Measurements from ENCODE around the gene PSG5.
"Not testable (repeated sequence)": the region's sequence is repeated elsewhere in the genome, so short reads cannot be mapped to it uniquely, and the experiment has no call there.

Gene PSG5

DNA sequence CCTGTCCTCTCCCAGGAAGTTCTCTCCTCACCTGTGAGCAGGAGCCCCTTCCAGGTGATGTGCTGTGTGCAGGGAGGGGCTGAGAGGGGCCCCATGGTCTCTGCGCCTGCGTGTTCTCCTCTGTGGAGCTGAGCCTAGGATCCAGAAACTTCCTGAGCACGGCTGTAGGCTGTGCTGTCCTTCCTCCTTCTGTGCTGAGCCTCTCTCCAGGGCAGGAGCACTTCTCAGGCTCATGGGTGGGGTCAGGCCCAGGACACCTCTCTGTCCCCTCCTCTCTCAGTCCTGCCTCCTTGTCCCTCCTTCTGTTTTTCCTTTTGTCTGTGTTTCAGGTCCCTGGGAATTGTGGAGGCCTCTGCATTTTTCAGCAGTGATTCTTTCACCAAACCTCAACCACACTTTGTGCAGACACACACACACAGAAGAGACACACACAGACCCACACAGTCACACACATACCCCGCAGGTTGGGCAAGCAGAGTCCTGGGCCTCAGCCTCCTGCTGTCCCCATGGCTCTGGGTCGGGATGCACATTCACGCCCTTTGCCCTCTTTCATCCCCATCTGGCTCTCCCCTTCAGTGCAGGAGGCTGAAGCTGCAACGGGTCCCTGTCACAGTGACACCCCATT lies at the start of gene PSG5:
PSG5 (minus strand) TSS at position 226 of the 625 bp plus-strand sequence; CDS start at position 95, 131 bp downstream.
- not testable (repeated sequence) for DNase-seq (ENCODE audit: low spot score)

GRCh38 chr19:43235686-43236085 lies 49.4 kb upstream of the PSG5 start:
- not testable (repeated sequence) for DNase-seq (ENCODE audit: low spot score)

- no peak for DNase-seq (ENCODE audit: low spot score)
These were observed 43.0 kb upstream of the PSG5 start for GRCh38 chr19:43229315-43229714.

DNA sequence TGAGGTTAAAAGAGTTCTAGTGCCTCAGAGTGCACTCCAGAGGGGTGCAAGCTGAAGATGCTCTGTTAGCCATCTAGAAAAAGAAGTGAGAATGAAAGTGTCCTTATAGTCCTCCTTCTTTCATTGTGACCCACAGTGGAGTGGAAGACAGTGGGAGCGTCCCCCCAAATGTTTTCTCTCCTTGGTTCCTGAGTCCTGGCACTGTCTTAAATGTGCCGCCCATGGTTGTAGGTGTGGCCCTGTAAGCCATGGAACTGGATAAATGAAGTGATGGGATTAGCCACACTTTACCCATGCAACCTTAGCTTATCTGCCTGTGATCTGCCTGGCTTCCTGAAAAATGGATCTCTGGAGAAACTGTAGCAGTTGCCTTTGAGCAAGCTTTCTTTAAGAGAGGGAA lies 42.4 kb upstream of the PSG5 start:
- DNase-seq (ENCODE audit: low spot score) = not testable (repeated sequence)

- not testable (repeated sequence) for DNase-seq (ENCODE audit: low spot score)
These were observed 40.6 kb upstream of the PSG5 start for GRCh38 chr19:43226986-43227385.

- no peak for DNase-seq (ENCODE audit: low spot score)
These were observed 38.5 kb upstream of the PSG5 start for GRCh38 chr19:43224855-43225253.

DNA sequence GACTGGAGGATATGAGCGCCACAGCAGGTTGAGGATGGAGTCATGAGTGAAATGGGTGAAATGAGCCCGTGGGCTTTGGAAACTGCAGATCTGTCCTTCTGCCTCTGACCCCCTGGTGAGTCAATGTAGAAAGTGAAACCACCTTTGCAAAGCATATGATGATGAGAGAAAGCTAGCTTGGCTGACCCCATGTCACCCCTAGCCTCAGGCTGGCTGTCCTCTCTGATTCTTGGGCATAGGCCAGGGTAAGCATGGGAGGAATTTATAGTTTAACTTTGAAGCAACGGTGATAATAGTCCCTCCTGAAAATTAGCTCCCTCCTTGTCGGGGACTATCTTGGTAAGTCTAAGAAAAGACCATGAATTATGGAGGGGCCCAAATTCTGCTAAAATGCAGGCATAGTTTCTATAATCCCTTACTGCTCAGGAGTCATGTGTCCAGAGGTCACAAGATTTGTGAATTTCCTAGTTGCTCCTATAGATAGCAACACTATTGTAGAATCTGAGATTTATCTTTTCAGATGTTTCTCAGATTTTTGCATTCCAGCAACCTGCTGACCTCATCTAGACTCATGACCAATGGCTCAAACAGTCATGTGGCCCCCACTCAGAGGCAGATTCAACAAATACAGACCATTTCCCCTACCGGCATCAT lies 38.0 kb upstream of the PSG5 start:
- DNase-seq (ENCODE audit: low spot score) = not testable (repeated sequence)

DNA sequence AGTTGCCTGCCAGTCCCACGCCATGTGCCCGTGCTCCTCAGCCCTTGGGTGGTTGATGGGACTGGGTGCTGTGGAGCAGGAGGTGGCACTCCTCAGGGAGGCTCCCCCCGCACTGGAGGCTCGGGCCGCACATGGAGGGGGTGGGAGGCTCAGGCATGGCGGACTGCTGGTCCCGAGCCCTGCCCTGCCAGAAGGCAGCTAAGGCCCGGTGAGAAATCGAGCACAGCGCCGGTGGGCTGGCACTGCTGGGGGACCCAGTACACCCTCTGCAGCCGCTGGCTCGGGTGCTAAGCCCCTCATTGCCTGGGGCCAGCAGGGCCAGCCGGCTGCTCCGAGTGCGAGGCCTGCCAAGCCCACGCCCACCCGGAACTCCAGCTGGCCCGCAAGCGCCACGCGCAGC lies 35.6 kb upstream of the PSG5 start:
- DNase-seq (ENCODE audit: low spot score) = not testable (repeated sequence)

DNA sequence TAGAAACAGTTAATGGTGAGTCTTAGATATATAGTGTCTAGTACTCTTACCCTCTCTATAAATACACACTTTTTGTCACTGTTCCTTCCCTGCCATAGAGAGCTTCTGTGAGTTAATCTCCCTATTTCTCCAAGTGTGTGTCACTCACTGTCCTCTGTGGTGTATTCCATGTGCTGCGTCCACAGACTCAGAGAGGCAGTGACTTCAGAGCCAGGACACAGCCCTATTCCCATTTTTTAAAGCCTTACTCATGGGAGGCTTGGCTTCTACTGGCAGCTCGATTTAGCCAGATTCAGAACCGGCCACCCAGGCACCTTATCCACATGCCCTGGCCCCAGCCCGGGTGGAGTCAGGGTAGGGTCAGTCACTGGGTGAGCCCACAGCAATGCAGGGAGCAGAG lies 32.8 kb upstream of the PSG5 start:
- not testable (repeated sequence) for DNase-seq (ENCODE audit: low spot score)

GRCh38 chr19:43215881-43216280 lies 29.5 kb upstream of the PSG5 start:
- DNase-seq (ENCODE audit: low spot score) = not testable (repeated sequence)

DNA sequence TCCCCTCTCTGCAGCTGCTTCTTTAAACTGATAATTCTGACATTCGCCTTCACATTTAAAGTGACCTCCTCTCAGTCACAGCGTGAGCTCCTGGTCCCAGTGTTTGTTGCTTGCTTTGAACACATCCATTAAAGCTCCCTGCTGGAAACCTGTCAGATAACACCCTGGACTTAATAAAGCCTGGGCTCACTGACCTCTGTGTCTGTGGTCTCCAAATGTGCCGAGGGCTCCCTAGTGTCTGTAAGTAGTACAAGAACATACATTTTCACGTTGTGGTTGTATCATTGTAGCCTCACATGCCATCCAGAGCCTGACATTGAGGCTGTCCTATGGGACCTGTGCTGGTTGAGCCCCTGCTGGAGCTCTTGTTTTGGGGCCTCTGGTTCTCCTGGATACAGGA lies 21.7 kb upstream of the PSG5 start:
- no peak for DNase-seq (ENCODE audit: low spot score)

GRCh38 chr19:43207174-43207573 lies 20.8 kb upstream of the PSG5 start:
- not testable (repeated sequence) for DNase-seq (ENCODE audit: low spot score)

- DNase-seq (ENCODE audit: low spot score) = not testable (repeated sequence)
These were observed 19.3 kb upstream of the PSG5 start, which contains the start of gene PSG4 for GRCh38 chr19:43205471-43206105. Gene PSG4, minus strand, starts transcription at chr19:43205638. Its CDS starts 102 bp downstream, at chr19:43205536.

DNA sequence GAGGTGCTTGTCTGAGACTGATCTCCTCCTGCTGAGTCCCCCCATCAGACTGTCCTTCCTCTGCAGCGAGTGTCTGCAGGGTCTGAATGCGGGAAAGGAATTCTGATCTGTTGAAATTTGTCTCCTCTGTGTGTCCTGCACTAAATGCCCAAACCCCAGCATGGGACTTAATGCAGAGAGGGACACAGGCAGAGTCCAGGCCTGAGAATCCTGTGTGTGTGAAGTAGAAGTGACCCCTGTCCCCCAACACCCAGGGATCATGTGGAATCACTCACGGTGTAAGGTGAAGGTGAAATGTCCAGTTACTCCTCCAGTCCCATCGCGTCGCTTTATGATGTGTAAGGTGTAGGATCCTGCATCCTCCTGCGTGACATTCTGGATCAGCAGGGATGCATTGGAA lies 17.3 kb upstream of the PSG5 start:
- not testable (repeated sequence) for DNase-seq (ENCODE audit: low spot score)

DNA sequence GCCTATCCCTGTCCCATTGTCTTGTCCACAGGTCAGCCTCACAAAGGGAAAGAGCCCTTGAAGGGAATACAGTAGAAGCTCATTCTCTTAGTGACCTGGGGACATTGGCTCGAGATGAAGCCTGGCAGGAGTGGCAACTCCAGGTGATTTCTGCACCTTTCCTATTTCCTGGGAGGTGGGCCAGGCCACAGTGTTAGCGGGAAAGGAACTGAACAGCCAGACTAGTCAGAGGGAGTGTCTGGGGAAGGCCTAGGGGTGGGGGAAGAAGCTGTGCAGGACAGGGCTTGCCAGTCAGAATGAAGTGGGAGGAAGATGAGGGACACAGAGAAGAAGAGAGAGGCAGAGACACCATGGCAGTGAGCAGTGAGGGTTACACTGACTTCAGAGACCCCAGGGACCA lies 15.6 kb upstream of the PSG5 start:
- not testable (repeated sequence) for DNase-seq (ENCODE audit: low spot score)

- not testable (repeated sequence) for DNase-seq (ENCODE audit: low spot score)
These were observed 15.0 kb upstream of the PSG5 start for GRCh38 chr19:43201337-43201801.

- not testable (repeated sequence) for DNase-seq (ENCODE audit: low spot score)
These were observed 12.5 kb upstream of the PSG5 start for GRCh38 chr19:43198686-43199419.

- DNase-seq (ENCODE audit: low spot score) = not testable (repeated sequence)
These were observed 11.5 kb upstream of the PSG5 start for GRCh38 chr19:43197666-43198397.

DNA sequence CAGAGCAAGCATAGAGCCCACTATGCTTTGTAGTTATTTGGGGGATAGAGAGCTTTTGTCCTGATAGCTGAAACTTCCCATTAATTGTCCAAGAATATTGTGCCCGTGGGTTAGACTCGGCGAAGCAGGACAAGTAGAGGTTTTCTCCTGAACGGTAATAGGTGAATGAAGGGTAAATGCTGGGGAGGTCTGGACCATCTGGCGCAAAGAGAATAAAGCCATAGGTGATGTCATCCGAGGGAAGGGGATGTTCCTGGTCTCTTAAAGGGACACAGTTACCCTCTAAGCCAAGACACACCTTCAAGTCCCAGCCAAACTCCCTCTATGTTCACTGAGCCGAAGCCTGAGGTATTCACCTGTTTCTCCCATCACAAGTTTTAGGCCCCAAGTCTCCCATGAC lies 8.1 kb upstream of the PSG5 start:
- DNase-seq (ENCODE audit: low spot score) = not testable (repeated sequence)

DNA sequence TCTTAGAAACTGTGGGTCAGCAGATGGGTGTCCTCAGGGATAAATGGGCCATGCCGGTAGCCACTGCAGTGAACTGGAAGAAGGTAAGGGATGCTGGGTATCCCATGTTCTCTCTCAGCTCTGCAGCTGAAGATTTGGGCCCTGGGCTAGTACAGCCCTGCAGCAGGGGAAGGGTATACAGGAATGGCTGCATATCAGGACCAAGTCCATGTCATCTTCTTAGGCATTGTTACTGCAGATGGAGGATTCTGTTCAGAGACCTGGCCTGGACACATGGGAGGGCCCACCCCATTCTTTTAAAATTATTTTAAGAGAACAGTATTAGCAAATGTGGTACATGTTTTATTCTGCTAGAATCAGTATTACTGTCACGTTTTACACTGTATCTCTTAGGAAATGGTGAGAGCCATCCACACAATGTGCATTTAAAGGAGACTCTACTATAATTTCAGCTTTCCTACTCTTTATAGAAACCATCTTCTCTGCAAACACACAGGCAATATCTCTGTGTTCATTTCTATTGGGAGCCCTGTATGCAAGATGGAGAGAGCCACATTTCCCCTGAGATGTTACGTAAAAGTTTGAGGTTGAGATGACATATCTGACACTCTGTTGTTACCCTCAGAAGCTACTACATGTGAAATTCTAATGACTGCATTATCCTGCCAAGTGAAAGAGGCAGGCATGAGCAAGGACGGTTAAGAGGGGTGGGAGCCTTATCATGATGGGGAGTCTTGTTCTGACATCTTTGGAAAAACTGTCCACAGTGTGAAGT lies 6.2 kb upstream of the PSG5 start:
- DNase-seq (ENCODE audit: low spot score) = not testable (repeated sequence)

- DNase-seq (ENCODE audit: low spot score) = not testable (repeated sequence)
These were observed 1.8 kb upstream of the PSG5 start for GRCh38 chr19:43188092-43188491.

Measured in HuH-7.5 (cell line).